Measurements from ENCODE around the gene PTTG1IP.

PTTG1IP gene

GRCh38 chr21:44872323-44872648 lies 1.2 kb downstream of the PTTG1IP start:
- TF ChIP-seq CTCF (IDR thresholded peaks at IDR 0.05; ENCODE audit: low read depth, low read length, missing control alignments), result no peak
- no peak for DNase-seq (ENCODE audit: extremely low read depth, low read depth)
- peak overlapping the region; percentile 87 for H3K4me3 ChIP-seq (replicated peaks; ENCODE audit: low read depth, low read length)

- TF ChIP-seq CTCF (IDR thresholded peaks at IDR 0.05; ENCODE audit: low read depth, low read length, missing control alignments), result no peak
- H3K4me3 ChIP-seq (replicated peaks; ENCODE audit: low read depth, low read length), result peak overlapping the region; percentile 87
- no peak for DNase-seq (ENCODE audit: extremely low read depth, low read depth)
These were observed 1.8 kb downstream of the PTTG1IP start for GRCh38 chr21:44871576-44872269.

- DNase-seq (ENCODE audit: extremely low read depth, low read depth), result no peak
- H3K4me3 ChIP-seq (replicated peaks; ENCODE audit: low read depth, low read length), result peak overlapping the region; percentile 87
- no peak for TF ChIP-seq CTCF (IDR thresholded peaks at IDR 0.05; ENCODE audit: low read depth, low read length, missing control alignments)
These were observed 2.6 kb downstream of the PTTG1IP start for GRCh38 chr21:44870748-44871495.

- peak; percentile 77 for DNase-seq (ENCODE audit: extremely low read depth, low read depth)
- TF ChIP-seq CTCF (IDR thresholded peaks at IDR 0.05; ENCODE audit: low read depth, low read length, missing control alignments), result no peak
- peak overlapping the region; percentile 29 for H3K4me3 ChIP-seq (replicated peaks; ENCODE audit: low read depth, low read length)
These were observed 3.4 kb downstream of the PTTG1IP start for GRCh38 chr21:44869781-44870747.

GRCh38 chr21:44868707-44869106 lies 4.8 kb downstream of the PTTG1IP start:
- no peak for DNase-seq (ENCODE audit: extremely low read depth, low read depth)
- H3K4me3 ChIP-seq (replicated peaks; ENCODE audit: low read depth, low read length), result no peak overlapping the region
- TF ChIP-seq CTCF (IDR thresholded peaks at IDR 0.05; ENCODE audit: low read depth, low read length, missing control alignments), result no peak

GRCh38 chr21:44867999-44868700 lies 5.3 kb downstream of the PTTG1IP start:
- DNase-seq (ENCODE audit: extremely low read depth, low read depth), result no peak
- no peak overlapping the region for H3K4me3 ChIP-seq (replicated peaks; ENCODE audit: low read depth, low read length)
- TF ChIP-seq CTCF (IDR thresholded peaks at IDR 0.05; ENCODE audit: low read depth, low read length, missing control alignments), result no peak
